IPS-11a (cell line): ENCODE results near the gene GLI2.

ENCODE experiments used
- H3K4me3 ChIP-seq: one replicate; pipeline ENCODE4 v1.5.1; 2013; ENCODE audit warnings: low read depth, low read length, control low read depth

The GLI2 gene

DNA sequence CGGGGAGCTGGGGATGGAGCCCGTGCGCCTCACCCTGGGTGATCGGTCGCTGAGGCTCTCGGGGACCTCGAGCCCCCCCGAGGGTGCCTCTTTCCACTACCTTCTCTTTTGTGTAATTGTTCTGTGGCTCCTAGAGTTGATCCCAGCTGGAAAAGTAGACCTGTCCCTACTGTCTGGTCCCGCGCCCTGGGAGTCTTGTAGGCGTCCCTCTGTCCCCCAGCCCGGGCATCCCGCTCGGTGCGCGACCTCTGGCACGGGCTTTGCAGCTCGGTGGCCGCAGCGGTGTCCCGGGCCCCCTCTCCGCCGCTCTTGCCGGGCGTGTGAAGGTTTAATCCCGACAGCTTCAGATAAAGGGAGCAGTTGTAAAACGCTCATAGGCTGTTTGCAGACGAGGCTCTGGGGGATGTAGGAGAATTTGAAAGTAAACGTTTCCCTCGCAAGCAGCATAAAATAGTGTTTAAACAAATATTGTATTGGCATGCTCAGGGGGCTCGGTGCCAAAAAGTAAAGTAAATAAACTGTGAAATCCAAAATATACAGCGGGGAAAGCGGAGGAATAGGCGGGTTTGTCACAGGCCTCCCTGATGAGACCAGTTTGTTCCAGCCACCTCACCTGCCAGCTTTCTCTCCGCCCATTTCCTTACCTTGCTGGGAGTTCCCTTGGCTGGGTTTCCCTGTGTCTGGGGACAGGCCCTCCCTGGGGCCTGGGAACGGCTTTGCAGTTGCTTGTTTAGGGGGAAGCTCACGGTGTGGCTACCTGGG, 1.9 kb downstream of the GLI2 start:
- H3K4me3 ChIP-seq = peak overlapping the region; percentile 85

DNA sequence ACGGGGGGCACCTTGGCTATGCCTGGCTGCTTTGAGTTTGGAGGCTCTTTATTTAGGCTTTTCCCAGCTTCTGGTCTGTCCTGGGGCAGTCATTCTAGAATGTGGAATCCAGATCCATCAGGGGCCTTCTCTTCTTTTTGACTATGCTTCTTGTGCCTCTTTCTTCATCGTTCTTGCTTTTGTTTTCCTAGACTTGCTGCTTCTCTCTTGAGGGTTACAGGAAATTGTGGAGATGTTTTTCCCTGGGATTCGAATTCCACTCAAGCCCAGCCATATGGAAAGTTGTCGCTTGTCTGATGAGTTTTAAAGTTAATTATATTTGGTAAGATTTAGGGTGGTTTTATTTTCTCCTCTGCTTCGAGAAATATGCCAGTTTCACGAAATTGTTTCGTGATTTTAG, 2.4 kb downstream of the GLI2 start:
- H3K4me3 ChIP-seq = peak overlapping the region; percentile 85

DNA sequence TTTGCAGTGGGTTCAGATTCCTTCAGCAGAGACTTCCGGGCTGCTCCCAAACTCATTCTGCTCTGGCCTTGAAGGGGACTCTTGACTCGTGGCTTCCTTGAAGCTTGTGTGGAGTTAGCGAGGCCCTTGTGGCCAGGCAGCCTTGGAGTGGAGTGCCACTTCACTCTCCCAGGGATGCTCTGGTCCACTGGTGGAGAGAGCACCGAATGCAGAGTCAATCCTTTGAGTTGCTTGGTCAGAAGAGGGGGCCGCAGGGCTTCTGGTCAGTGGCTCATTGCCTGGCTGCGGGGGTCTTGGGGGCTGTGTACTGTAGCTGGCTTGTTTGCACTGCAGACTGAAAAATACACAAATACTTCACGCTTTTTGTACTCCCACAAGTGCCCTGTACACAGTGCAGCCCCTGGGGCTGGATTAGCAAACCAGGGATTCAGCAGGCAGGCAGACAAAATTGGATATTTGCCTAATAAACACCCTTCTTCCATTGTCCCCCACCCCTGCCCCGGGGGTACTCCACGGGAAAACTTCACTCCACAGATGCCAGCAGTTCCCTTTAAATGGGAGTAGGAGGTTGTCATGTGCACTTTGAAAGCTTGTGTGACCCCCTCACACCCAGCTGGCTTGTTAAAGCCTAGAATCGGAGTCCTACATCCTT, 3.2 kb downstream of the GLI2 start:
- H3K4me3 ChIP-seq = no peak overlapping the region

DNA sequence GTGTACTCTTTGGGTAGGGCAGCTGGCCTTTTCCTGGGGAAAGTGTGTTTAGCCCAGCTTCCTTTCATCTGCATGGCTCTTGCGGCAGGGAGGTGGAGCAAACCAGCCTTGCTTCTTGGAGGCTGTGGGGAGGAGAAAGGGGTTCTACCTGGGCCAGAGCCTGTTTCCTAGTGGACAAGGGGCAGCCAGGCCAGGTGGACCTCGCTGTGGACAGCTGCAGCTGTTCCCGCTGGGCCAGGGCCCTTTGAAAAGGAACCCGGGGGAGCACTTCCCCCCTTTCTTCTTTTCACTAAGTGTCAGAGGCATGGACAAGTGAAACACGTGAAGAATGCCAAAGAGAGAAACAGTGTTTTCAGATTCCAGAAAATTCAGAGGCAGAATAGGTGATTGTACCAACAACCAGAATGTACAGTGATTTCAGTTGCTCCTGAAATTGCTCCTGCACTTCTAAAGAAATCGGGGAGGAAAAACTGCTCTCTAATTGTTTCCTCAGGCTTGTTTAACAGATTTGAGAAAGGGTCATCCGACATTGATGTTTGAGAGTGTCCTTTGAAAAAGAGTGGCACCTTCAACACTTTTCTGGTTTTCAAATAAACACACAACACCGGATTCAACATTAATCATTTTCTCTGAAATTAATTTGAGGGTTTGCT, 3.9 kb downstream of the GLI2 start:
- H3K4me3 ChIP-seq = no peak overlapping the region

DNA sequence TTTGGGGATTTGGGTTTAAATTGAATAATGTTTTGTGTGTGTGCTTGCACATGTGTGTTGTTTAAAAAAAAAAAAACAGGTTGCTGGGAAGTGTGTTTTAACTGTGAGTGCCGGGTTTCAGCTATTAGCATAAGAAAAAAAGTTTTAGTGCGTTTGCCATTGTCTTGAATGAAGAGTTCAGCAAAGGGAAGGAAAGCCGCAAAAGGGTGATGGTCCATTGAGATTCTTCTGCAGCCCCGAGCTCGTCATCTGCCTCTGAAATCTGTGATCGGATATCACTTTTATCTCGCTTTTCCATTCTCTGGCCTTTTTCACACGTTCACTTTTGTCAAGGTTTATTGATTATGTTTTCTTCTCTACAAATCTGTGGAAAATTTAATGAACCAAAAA, 4.7 kb downstream of the GLI2 start:
- H3K4me3 ChIP-seq = peak overlapping the region; percentile 39

DNA sequence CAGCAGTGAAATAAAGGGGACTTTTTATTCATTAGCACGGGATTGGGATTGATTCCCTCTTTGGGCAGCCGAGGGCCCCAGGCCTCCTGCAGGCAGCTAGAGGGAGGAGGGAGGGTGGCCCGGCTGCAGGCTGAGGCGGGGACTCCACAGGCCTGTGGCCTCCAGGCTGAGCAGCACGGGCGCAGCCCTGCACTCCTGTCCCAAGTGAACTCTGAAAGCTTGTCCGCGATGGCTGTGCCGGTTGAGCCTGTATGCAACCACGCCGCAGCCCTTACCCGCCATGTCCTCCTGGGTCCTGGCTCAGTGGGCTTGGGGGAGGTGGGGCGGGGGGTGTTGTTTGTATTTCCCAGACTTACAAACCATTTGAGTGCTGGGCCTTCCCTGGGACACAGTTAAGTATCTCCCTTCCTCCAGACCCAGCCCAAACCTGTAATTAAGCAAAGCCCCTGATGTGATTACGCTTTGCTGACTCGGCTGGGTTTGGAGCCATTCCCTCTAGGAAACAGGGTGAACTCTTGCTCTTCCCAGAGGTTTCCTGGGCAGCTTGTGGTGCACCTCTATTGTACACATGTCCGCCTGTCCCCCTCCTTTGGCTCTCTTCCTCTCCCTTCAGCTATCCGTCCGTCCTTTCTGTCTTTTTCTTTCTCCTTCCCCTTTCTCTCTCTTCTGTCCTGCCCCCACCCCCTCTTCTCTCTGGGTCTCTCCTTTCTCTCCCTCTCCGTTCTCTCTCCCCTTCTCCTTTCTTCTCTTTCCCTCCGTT, 5.3 kb downstream of the GLI2 start:
- peak overlapping the region; percentile 39 for H3K4me3 ChIP-seq

DNA sequence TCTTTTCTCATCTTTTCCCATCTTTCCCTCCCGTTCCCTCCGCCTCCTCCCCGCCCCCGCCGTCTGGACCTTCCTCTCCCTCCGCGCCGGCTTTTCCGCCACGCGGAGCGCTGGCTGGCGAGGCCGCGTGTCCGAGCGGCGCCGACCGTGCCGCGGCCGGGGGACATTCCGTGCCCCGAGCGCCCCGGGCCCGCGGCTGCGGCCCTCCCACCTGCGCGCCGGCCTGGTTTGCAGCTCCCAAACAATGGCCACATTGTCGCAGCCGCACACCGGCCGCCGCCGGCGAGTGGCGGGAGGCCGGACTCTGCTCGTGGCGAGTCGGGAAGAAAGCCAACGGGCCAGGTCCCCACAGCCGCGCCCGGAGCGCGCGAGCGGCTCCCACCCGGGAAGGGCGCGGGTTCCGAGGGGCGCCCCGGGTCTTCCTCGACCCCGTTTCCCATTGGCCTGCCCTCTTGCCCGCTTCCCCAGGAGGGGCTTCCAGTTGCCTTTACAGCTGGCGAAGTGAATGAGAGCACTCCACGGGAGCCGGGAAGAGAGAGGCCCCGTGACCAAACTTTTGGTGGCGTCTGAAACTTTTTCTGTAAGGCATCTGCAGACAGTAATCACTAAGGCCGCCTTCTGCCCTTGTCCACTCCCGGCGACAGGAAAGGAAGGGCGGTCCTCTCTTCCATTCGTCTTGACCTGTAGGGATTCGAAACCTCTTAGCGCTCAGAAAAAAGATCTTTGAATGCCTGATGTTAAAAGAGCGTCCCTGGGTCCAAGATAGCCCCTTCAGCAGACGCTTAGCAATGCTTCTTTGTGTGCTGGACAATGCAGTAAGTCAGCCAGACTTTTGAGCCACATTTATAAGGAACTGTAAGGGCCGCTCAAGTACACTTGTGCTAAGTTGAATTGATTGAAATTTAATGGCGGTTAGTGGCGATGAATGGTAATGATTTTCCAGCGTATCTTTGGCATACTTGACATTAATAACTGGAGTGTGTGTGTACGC, 6.2 kb downstream of the GLI2 start:
- H3K4me3 ChIP-seq = peak overlapping the region; percentile 5

DNA sequence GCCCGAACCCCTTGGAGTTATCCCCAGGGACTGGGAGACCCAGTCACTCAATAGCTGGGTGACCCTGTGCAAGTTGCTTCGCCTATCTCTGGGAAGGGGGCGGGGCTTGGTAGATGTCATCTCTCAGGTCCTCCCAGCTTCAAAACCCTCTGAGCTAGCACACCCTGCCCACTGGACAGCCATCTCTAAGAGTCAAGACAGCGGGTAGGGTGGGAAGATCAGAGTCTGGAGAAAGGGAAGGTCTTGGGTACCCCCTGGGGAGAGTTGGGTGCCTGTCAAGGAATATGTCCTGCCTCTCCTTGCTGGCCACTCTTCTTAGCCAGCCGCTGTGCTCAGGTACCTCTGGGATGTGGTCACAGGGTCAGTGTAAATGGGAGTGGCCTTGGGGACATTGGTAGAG, 8.0 kb downstream of the GLI2 start:
- H3K4me3 ChIP-seq = no peak overlapping the region

DNA sequence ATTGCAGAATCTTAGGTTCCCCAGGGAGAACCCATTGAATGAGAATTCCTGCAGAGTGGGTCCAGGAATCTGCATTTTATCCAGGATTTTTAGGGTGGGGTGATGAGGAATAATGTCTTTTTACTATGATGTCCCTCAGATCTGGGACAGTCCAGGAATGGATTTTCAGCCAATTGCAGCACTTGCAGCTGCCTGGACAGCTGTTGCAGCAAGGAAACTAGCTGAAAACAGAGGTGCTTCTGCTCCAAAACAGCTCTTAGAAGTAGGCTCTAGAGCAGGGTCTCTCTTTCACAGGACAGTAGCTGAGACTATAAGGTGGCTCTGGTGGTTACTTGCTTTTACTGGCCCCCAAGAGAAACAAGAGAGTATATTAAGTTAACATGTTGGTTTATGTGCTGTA, 9.1 kb downstream of the GLI2 start:
- H3K4me3 ChIP-seq = no peak overlapping the region

DNA sequence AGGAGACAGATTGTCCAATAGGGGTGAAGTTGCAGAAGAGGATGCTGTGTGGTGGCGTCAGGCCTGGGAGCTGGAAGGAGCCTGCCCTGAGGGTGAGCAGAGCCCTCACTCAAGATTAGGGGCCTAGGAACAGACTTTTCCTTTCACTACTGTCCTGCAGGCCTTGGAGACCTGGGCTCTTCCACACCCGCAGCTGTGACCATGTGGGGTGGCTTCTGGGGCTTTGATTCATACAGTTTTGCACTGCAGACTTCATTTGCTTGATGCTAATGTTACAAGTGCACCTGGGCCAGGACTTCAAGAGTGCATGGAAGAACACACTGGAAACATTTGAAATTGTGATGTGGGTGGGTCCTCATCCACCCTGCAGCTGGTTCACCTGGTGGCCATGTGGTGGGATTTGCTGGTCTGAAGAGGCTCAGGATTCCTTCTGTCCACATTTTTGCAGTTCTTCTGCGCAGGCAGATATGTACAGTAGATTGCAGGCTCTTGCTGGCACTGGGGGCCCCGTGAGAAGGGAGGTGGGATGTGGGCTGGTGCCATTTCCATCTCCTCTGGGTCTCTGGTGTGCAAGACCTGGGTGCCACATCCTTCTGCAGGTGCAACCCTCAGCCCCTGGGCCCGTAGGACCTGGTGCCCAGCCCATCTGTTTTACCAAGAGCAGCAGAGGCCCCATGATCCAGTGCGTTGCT, 9.9 kb downstream of the GLI2 start:
- H3K4me3 ChIP-seq = no peak overlapping the region

DNA sequence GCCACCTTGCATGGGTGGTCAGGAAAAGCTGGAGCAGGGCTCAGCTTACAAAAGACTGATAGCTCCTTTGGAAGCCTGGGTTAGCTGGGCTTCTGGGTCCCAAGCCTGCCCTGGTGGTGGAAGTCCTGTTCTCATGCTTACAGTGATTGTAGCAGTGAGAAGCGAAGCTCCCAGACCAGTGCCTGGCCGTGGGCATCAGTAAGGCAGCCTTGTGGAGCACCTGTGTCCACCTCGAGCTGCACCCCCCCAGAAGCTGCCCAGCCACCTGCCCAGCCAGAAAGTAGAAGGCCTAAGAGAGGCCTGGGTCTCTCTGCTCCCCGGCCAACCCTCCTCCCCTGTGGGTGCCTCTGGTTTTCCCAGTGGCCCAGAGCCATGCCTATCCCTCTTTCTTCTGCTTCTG, 10.5 kb downstream of the GLI2 start:
- H3K4me3 ChIP-seq = no peak overlapping the region

DNA sequence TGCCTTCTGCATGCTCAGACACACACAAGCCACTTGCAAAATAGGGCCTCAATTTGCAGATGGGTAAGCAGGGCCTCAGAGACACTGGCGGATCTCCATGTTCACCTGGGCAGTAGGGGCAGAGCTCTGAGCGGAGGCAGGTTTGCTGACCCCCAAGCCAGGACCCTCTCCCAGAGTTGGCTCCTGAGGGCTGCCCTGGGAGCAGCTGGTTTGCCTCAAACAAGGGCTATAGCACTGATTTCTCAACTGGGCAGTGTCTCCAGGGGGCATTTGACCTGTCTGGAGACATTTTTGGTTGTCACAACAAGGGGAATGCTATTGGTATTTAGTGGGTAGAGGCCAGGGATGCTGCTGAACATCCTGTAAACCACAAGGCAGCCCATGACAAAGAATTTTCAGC, 11.6 kb downstream of the GLI2 start:
- H3K4me3 ChIP-seq = no peak overlapping the region

DNA sequence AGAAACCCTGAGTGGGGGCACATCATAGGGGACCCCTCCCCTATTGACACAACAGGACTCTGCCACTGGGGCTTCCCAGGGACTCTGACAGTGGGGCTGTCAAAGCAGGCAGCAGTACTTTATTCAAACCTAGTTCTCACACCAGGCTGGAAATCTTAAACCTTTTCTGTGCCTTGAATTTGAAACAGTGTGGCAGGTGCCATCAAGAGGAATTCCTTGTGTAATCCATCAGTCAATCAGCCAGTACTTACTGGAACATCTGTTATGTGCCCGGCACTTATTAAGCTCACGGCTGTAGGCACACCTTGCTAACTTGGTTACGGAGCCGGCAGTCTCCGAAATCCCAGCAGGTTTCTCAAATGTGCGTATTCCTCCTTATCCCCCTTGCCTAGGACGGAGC, 12.0 kb downstream of the GLI2 start:
- no peak overlapping the region for H3K4me3 ChIP-seq

DNA sequence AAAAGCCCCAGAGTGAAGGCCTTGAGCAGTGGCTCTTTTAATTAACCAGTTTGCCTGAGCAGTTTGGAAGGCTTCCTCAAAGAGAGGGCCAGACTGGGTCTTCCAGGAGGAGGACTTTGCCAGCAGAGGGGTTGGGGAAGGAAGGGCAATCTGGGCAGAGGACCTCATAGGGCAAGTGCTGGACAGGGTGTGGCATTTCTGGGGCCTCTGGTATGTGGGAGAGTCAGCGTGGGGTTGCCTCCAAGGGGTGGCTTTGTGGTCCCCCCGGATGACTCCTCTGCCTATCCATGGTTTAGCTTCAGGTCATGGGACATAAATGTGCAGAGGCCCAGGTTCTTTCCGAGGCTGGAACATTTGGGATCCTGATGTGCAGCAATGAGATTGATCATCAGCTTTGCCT, 12.6 kb downstream of the GLI2 start:
- no peak overlapping the region for H3K4me3 ChIP-seq

DNA sequence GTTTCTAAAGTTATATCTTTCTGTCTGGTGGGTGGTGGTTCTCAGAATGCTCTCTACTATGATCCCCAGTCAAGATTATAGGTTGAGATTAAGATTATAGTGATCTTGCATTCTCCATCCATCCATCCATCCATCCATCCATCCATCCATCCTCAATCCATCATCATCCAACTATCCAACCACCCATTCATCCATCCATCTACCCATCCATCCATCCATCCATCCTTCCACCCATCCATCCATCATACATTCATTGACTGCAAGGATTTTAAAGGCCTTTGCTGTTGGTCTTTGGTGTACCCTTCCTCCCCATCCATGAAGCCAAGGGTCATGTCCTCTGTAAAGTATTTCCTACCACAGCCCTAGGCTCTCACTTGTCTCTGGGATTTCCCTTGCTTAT, 13.1 kb downstream of the GLI2 start:
- H3K4me3 ChIP-seq = no peak overlapping the region

DNA sequence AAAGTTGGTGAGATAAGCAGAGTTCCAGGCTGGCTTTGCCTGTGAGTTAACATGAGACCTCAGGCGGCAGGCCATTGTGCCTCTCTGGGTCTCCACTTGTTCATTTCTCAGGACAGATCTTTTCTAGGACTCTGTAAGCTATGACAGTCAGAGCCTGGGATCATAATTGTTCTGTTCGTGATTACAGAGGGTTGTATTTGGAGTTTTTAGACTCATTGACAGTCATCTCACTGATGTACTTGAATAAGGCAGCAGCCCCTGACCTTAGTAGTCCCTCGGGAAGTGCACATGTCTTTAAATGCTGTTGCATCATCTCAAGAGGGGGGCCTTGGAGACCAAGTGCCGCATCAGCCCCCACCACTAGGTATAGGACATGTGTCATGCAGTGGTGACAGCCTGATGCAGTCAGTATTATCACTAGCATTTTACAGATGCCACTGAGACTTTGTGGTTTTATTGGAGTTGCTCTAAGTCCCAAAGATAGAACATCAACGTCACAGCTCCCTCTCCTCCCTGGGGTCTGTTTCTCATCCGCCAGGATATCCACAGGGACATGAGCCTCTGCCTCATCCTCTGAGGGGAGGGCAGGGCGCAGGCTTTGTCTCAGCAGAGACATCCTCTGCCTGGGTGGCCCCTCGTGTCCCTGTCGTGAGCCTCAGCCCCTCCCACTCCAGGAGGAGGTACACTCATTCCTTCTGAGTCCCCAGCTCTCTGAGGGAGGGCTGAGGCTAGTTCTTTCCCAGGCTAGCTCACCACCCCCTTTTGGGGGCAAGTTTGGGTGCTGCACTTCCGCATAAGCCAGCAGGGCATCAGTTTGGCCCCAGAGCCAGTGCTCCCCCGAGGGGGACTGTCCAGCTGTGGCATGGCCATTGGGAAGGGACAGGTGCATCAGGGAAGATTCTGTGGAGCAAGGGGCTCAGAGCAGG, 14.1 kb downstream of the GLI2 start:
- H3K4me3 ChIP-seq = no peak overlapping the region

DNA sequence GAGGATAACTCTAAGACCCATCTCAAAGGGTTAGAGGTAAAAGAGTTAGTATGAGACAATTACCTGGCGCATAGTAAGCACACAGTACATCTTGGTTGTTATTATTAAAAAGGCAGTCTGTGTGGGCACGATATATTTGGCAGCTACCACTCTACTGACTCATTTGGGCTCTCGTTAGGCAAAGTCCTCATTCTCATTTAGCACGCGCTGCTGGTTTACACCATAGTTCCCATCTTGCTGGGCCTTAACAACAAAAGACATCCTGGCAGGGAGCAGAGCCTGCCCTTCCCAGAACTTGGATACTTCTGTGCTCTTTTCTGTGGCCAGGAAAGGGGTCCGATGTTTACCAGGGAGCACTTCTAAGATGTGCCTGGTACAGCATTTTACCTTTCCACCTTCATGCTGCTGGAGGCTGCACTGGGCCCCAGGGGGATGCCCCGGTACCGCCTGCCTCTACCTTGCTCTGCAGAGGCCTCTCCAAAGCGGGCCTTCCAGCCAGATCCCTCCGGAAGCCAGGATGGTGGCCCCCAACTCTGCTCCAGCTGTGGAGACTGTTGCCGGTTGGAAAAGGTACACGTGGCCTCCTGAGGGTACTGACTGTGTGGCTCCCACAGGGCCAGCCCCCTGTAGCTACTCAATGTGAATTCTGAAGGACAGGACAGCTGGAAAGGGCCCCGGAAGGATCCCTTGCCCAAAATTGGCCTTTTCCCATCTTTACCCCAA, 15.0 kb downstream of the GLI2 start:
- no peak overlapping the region for H3K4me3 ChIP-seq

DNA sequence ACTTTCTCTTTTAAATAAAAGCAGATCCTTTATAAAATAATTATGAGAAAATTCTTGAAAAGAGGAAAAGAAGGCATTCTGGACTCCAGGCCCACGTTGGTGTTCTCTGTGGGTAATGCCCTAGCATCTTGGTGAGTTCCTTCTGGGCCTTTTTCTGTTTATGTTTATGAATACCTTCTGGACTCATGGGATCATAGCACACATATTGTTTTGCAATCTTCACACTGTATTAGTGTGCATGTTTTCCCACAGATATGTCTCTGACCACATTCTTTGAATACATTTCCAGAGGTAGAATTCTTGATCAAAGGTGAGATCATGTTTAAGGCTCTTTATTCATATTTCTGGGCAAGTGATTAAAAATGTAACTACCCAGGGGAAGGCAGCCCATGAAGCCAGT, 15.9 kb downstream of the GLI2 start:
- H3K4me3 ChIP-seq = no peak overlapping the region
